Endothelial cell of umbilical vein (primary cell): ENCODE measurements around the gene DIPK1A. TPM values are rescaled to one million over a fixed set of nuclear protein-coding genes. Genes with fewer than 3 reads are reported as not detected.

Experiments
- BruUV-seq: library from RNA; stranded (reverse); fragments of 400-500 nt; replicated peaks from 2 replicates; lab custom pipeline; 2021; lab: Mats Ljungman, UMichigan
- CTCF ChIA-PET: fragments of 300-600, 350-600 bp; sonication (Branson Sonifier 250); formaldehyde crosslinking; loops from one replicate; lab custom pipeline; 2021; ENCODE audit warnings: antibody characterized with exemption, inconsistent platforms; lab: Charles Lee
- POLR2A ChIA-PET: fragments of 300-600, 350-600 bp; sonication (Branson Sonifier 250); formaldehyde crosslinking; loops from one replicate; lab custom pipeline; 2021; ENCODE audit warnings: antibody characterized with exemption, inconsistent platforms; lab: Charles Lee
- DNase-seq: peaks from one replicate; pipeline ENCODE4 v3.0.0-alpha.2; 2011; ENCODE audit warnings: low read depth, low spot score
- FAIRE-seq: peaks from 2 replicates; lab custom pipeline; 2011; peaks lifted over from hg19 to GRCh38; lab: Jason Lieb, UNC
- H2AFZ ChIP-seq: 2 replicates; pipeline ENCODE4 v1.6.0; 2012; ENCODE audit warnings: low read depth, low read length, control low read depth, inconsistent platforms
- H3K27ac ChIP-seq: 2 replicates; pipeline ENCODE4 v1.5.1; 2011; ENCODE audit warnings: low read depth, mild to moderate bottlenecking, control low read depth, low read length, moderate library complexity; ENCODE audit not compliant: insufficient read depth
- H3K27me3 ChIP-seq, 2 experiments: 2 replicates each; pipeline versions ENCODE4 v1.6.0 to v1.6.1; 2011; ENCODE audit warnings: low read length in 2 of 2, mixed read lengths in 1 of 2; ENCODE audit not compliant: control insufficient read depth in 2 of 2, insufficient read depth in 2 of 2
- H3K36me3 ChIP-seq, 2 experiments: 2 replicates in 1 of 2; 3 replicates in 1 of 2; pipeline ENCODE4 v1.5.1; 2011; ENCODE audit warnings: low read length in 2 of 2, mild to moderate bottlenecking in 1 of 2, moderate library complexity in 1 of 2; ENCODE audit not compliant: control insufficient read depth in 2 of 2, insufficient read depth in 2 of 2; ENCODE audit errors: extremely low read depth in 1 of 2
- H3K4me1 ChIP-seq: 3 replicates; pipeline ENCODE4 v1.5.1; 2011; ENCODE audit warnings: mild to moderate bottlenecking, low read length; ENCODE audit not compliant: control insufficient read depth, insufficient read depth; ENCODE audit errors: extremely low read depth
- H3K4me2 ChIP-seq: 2 replicates; pipeline ENCODE4 v1.6.1; 2011; ENCODE audit warnings: low read length, control low read depth, mixed read lengths; ENCODE audit not compliant: insufficient read depth
- H3K4me3 ChIP-seq, 3 experiments: fragments of 200-600 bp in 1 of 3; sonication (generic), shearing (Covaris generic) in 1 of 3; replicated peaks in 1 of 3; 2 replicates each; pipeline ENCODE4 v1.5.1; 2011 to 2016; ENCODE audit warnings: control low read depth in 3 of 3, low read length in 3 of 3, mild to moderate bottlenecking in 2 of 3, inconsistent platforms in 1 of 3, low read depth in 1 of 3, moderate library complexity in 1 of 3; ENCODE audit not compliant: insufficient read depth in 1 of 3
- H3K79me2 ChIP-seq: 2 replicates; pipeline ENCODE4 v1.6.0; 2012; ENCODE audit warnings: low read length, inconsistent platforms; ENCODE audit not compliant: control insufficient read depth, insufficient read depth
- H3K9ac ChIP-seq: replicated peaks from 2 replicates; pipeline ENCODE3; 2011; ENCODE audit warnings: low read length, control low read depth; ENCODE audit not compliant: insufficient read depth; ENCODE audit errors: extremely low read depth
- H3K9me1 ChIP-seq: replicated peaks from 3 replicates; pipeline ENCODE4 v1.6.0; 2011; ENCODE audit warnings: mild to moderate bottlenecking, low read length; ENCODE audit not compliant: control insufficient read depth, insufficient read depth; ENCODE audit errors: extremely low read depth
- H3K9me3 ChIP-seq: replicated peaks from 2 replicates; pipeline ENCODE4 v1.5.1; 2012; ENCODE audit warnings: low read length, inconsistent platforms; ENCODE audit not compliant: control insufficient read depth, insufficient read depth
- H4K20me1 ChIP-seq: replicated peaks from 2 replicates; pipeline ENCODE3; 2011; ENCODE audit warnings: mild to moderate bottlenecking, low read length; ENCODE audit not compliant: control insufficient read depth, insufficient read depth; ENCODE audit errors: extremely low read depth
- EZH2 ChIP-seq: IDR thresholded peaks from 2 replicates; pipeline ENCODE4 v1.6.1; 2012; ENCODE audit warnings: borderline replicate concordance, low read depth, mild to moderate bottlenecking, moderate library complexity, low read length, inconsistent platforms; ENCODE audit not compliant: severe bottlenecking
- FOS ChIP-seq: IDR thresholded peaks from 2 replicates; pipeline ENCODE4 v1.6.1; 2011; ENCODE audit warnings: mild to moderate bottlenecking, low read length, moderate library complexity, borderline replicate concordance; ENCODE audit not compliant: insufficient read depth
- GATA2 ChIP-seq: IDR thresholded peaks from 2 replicates; pipeline ENCODE4 v1.7.0; 2011; ENCODE audit warnings: low read depth, mild to moderate bottlenecking, moderate library complexity, mixed read lengths, low read length; ENCODE audit not compliant: insufficient read length, insufficient read depth
- JUN ChIP-seq: IDR thresholded peaks from 2 replicates; pipeline ENCODE4 v1.6.1; 2011; ENCODE audit warnings: borderline replicate concordance, low read depth; ENCODE audit not compliant: insufficient read length, insufficient read depth
- MYC ChIP-seq: IDR thresholded peaks from one replicate; pipeline ENCODE4 v1.6.1; 2011; ENCODE audit warnings: mild to moderate bottlenecking, low read depth, low read length
- POLR2A ChIP-seq: IDR thresholded peaks from 2 replicates; pipeline ENCODE4 v1.6.1; 2012; ENCODE audit warnings: low read depth, mild to moderate bottlenecking, control low read depth, low read length
- POLR2AphosphoS5 ChIP-seq: IDR thresholded peaks from 2 replicates; pipeline ENCODE4 v1.6.1; 2012; ENCODE audit warnings: low read depth, mild to moderate bottlenecking, control low read depth, low read length, moderate library complexity; ENCODE audit not compliant: insufficient read depth
- dilution Hi-C: fragments of 300-500 bp; cut with MboI; formaldehyde crosslinking; loops from one replicate; pipeline ENCODE4 v1.15.0; 2019; ENCODE audit warnings: low sequenced_read_pairs; ENCODE audit not compliant: extremely low pct_ligation_motif_present
- intact Hi-C: fragments of 100-400 bp; cut with micrococcal nuclease; formaldehyde crosslinking; loops from one replicate; pipeline ENCODE4 v1.10.0; 2022
- polyA plus RNA-seq, 4 experiments: library from polyadenylated mRNA; depleted of rRNA in 3 of 4; stranded (reverse) in 3 of 4; unstranded in 1 of 4; fragments of >200 nt; gene quantifications; 2 replicates each; pipeline versions ENCODE4 v1.2.1 to v1.2.3, GENCODE V29; 2011 to 2012; ENCODE audit warnings: missing spikeins in 1 of 4
- total RNA-seq: library from RNA; stranded (reverse); gene quantifications from 2 replicates; pipeline ENCODE4 v1.2.3, GENCODE V29; 2021
- TF ChIP-seq, protein P1 (sequence below), 2 donors: IDR thresholded peaks; 1 replicate in 1 of 2; 2 replicates in 1 of 2; pipeline ENCODE4 v1.5.1; 2011; ENCODE audit warnings: low read length in 2 of 2, mild to moderate bottlenecking in 2 of 2, moderate library complexity in 2 of 2, control low read depth in 1 of 2, inconsistent platforms in 1 of 2, low read depth in 1 of 2; ENCODE audit not compliant: insufficient read depth in 1 of 2; ENCODE audit errors: extremely low read depth in 1 of 2
- TF ChIP-seq, protein P2 (sequence below): IDR thresholded peaks from 2 replicates; pipeline ENCODE4 v1.6.1; 2011; ENCODE audit not compliant: insufficient read depth, insufficient read length

DIPK1A gene
- total and polyA plus RNA-seq, 2 donors (not counting 3 experiments of a cell fraction or from before 2014, with no cell fraction given), result 0.25 to 0.93 TPM

DNA sequence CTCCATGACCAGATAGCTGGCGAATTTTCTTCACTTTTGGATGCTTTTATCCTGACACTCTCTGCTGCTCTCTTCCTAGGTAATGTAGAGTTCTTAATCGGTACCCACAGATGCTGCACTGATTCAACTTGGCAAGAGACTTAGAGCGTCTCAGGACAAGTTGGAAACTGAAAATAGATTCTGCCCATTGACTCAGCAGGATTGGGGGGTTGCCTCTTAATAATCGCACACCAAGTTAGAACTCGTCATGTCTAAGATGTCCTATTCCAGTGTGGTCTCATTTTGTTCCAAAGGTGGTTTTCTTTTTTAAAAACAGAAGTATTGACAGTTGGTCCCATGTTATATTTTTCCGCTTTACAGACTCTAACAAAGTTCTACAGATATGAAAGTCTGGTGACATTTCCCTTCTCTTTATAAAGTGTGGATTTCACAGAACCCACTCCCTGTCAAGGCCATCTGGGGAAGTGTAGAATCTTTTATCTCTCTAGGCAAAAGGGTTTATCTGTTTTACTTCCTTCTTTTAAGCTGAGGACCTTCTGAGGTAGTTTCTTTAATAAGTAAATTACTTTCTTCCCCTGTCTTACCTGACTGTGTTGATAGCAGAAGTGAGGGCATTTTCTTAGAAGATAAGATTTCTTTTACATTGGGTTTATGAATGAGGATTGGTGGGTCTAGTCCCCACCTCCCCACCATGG lies 12.1 kb upstream of the DIPK1A start:
- H3K9me3 ChIP-seq, result no peaks in the 10 kb centered on the region
- no peak overlapping the region for H3K27ac ChIP-seq
- ChIA-PET POLR2A (no interaction called here), CTCF (interaction anchor here (0.7 kb wide), 1 partner anchor 115 kb away, joined by 3 read pairs; no protein-coding TSS in a partner anchor)
- peaks cover 11 to 30% of the 10 kb centered on the region in 2 experiments for H3K27me3 ChIP-seq
- no TSS peak for BruUV-seq
- no peak overlapping the region for H3K9ac ChIP-seq
- dilution Hi-C loops, result no loop called here
- intact Hi-C loops, result no loop called here
- no peaks in the 10 kb centered on the region for H4K20me1 ChIP-seq
- H3K79me2 ChIP-seq, result no peaks in the 10 kb centered on the region
- H3K4me1 ChIP-seq, result no peaks in the 10 kb centered on the region
- no peaks in the 10 kb centered on the region for H3K9me1 ChIP-seq
- no peak overlapping the region for H2AFZ ChIP-seq
- no peaks in the 10 kb centered on the region for H3K36me3 ChIP-seq
- DNase-seq (no peak), FAIRE-seq (no peak)
- TF ChIP-seq GATA2 (no peak), POLR2AphosphoS5 (no peak), JUN (no peak), MYC (no peak), FOS (no peak), EZH2 (no peak), POLR2A (no peak)
- TF ChIP-seq, protein P1, sequence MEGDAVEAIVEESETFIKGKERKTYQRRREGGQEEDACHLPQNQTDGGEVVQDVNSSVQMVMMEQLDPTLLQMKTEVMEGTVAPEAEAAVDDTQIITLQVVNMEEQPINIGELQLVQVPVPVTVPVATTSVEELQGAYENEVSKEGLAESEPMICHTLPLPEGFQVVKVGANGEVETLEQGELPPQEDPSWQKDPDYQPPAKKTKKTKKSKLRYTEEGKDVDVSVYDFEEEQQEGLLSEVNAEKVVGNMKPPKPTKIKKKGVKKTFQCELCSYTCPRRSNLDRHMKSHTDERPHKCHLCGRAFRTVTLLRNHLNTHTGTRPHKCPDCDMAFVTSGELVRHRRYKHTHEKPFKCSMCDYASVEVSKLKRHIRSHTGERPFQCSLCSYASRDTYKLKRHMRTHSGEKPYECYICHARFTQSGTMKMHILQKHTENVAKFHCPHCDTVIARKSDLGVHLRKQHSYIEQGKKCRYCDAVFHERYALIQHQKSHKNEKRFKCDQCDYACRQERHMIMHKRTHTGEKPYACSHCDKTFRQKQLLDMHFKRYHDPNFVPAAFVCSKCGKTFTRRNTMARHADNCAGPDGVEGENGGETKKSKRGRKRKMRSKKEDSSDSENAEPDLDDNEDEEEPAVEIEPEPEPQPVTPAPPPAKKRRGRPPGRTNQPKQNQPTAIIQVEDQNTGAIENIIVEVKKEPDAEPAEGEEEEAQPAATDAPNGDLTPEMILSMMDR (IDR thresholded peaks at IDR 0.05; ENCODE audit: extremely low read depth in 1 of 2, insufficient read depth in 1 of 2, low read depth in 1 of 2, low read length in 2 of 2), result no peak
- TF ChIP-seq, protein P2, sequence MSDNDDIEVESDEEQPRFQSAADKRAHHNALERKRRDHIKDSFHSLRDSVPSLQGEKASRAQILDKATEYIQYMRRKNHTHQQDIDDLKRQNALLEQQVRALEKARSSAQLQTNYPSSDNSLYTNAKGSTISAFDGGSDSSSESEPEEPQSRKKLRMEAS, result no peak
- no peak overlapping the region for H3K4me3 ChIP-seq
- no peak overlapping the region for H3K4me2 ChIP-seq
